GM12878 (cell line): ENCODE results near the gene TDRKH. TPM values are rescaled to one million over a fixed set of nuclear protein-coding genes. Genes with fewer than 3 reads are reported as not detected.

Experiments used
- ATAC-seq: fragments of 200-7000 bp; cut with Tn5 transposase; 3 replicates; pipeline ENCODE4 v1.9.1; 2020; ENCODE audit warnings: mild to moderate bottlenecking, moderate library complexity
- BruUV-seq: library from RNA; stranded (reverse); fragments of 400-500 nt; replicated peaks from 2 replicates; lab custom pipeline; 2021; lab: Mats Ljungman, UMichigan
- CTCF ChIA-PET: fragments of 300-600 bp; sonication (Branson Sonifier 250); formaldehyde crosslinking; extraction: SDS; loops from one replicate; lab custom pipeline; 2021; ENCODE audit warnings: inconsistent platforms; lab: Yijun Ruan, JAX
- POLR2A ChIA-PET: fragments of 350-600 bp; formaldehyde crosslinking; extraction: SDS; loops from one replicate; lab custom pipeline; 2021; ENCODE audit warnings: inconsistent platforms; lab: Charles Lee
- RAD21 ChIA-PET: fragments of 300-600 bp; sonication (Branson Sonifier 250); formaldehyde crosslinking; loops from one replicate; lab custom pipeline; 2023; ENCODE audit warnings: antibody characterized with exemption; ENCODE audit not compliant: unreplicated experiment; lab: Charles Lee
- SMC1A ChIA-PET: fragments of 300-600 bp; sonication (Branson Sonifier 250); formaldehyde crosslinking; loops from one replicate; lab custom pipeline; 2023; ENCODE audit not compliant: unreplicated experiment, uncharacterized antibody; lab: Charles Lee
- DNase-seq: peaks from one replicate; pipeline ENCODE4 v3.0.0-alpha.2; 2011; ENCODE audit warnings: low read depth, low spot score
- FAIRE-seq: peaks from 3 replicates; lab custom pipeline; 2011; peaks lifted over from hg19 to GRCh38; lab: Jason Lieb, UNC
- H2AFZ ChIP-seq: 2 replicates; pipeline ENCODE4 v1.6.0; 2011; ENCODE audit warnings: low read depth, low read length, control low read depth; ENCODE audit not compliant: control insufficient read depth
- H3K27ac ChIP-seq: 2 replicates; pipeline ENCODE4 v1.5.1; 2011; ENCODE audit warnings: control low read depth; ENCODE audit not compliant: control insufficient read depth, insufficient read depth
- H3K27me3 ChIP-seq, 2 experiments: replicated peaks in 1 of 2; 2 replicates each; pipeline versions ENCODE4 v1.6.0 to v1.6.1; 2011; ENCODE audit warnings: low read length in 1 of 2; ENCODE audit not compliant: control insufficient read depth in 2 of 2, insufficient read depth in 2 of 2
- H3K36me3 ChIP-seq, 2 experiments: 2 replicates each; pipeline ENCODE4 v1.5.1; 2011; ENCODE audit warnings: low read length in 1 of 2; ENCODE audit not compliant: control insufficient read depth in 2 of 2, insufficient read depth in 2 of 2
- H3K4me1 ChIP-seq: 2 replicates; pipeline ENCODE4 v1.6.1; 2011; ENCODE audit warnings: mild to moderate bottlenecking, low read length, moderate library complexity, mixed read lengths; ENCODE audit not compliant: control insufficient read depth, insufficient read depth
- H3K4me2 ChIP-seq: 2 replicates; pipeline ENCODE4 v1.6.0; 2011; ENCODE audit warnings: control low read depth; ENCODE audit not compliant: control insufficient read depth, insufficient read depth
- H3K4me3 ChIP-seq: fragments of 200-600 bp; sonication (generic); 2 replicates; pipeline ENCODE4 v1.5.1; 2016
- H3K79me2 ChIP-seq: 2 replicates; pipeline ENCODE4 v1.6.0; 2011; ENCODE audit warnings: low read length; ENCODE audit not compliant: control insufficient read depth, insufficient read depth
- H3K9ac ChIP-seq: 2 replicates; pipeline ENCODE4 v1.8.0; 2011; ENCODE audit warnings: low read length, control low read depth, mixed read lengths; ENCODE audit not compliant: control insufficient read depth, insufficient read depth
- H3K9me3 ChIP-seq: replicated peaks from 3 replicates; pipeline ENCODE4 v1.5.1; 2011; ENCODE audit warnings: mild to moderate bottlenecking, low read length; ENCODE audit not compliant: control insufficient read depth, insufficient read depth
- H4K20me1 ChIP-seq: 2 replicates; pipeline ENCODE4 v1.6.0; 2011; ENCODE audit not compliant: control insufficient read depth, insufficient read depth
- ETV6 ChIP-seq, 2 experiments: fragments of 450-650 bp in 1 of 2; IDR thresholded peaks in 1 of 2; conservative IDR thresholded peaks in 1 of 2; 2 replicates each; pipeline ENCODE4 v1.6.1; 2014; ENCODE audit warnings: antibody characterized with exemption in 1 of 2, borderline replicate concordance in 1 of 2, low read depth in 1 of 2, mild to moderate bottlenecking in 1 of 2, moderate library complexity in 1 of 2
- NR2F1 ChIP-seq: fragments of 450-650 bp; conservative IDR thresholded peaks from 2 replicates; pipeline ENCODE4 v1.6.1; 2017; ENCODE audit warnings: mild to moderate bottlenecking
- RBBP5 ChIP-seq: fragments of 200-600 bp; sonication (generic); conservative IDR thresholded peaks from 2 replicates; pipeline ENCODE4 v1.6.1; 2016
- ZZZ3 ChIP-seq: IDR thresholded peaks from 2 replicates; pipeline ENCODE4 v1.6.1; 2011; ENCODE audit warnings: low read depth; ENCODE audit not compliant: control insufficient read depth, insufficient read length
- WGBS: methylation state at CpG from one replicate; pipeline ENCODE4 v1.1.6; 2016; ENCODE audit warnings: low lambda C conversion rate; ENCODE audit not compliant: insufficient replicate concordance, insufficient coverage; ENCODE audit errors: missing lambda C conversion rate; 5-methylcytosine and 5-hydroxymethylcytosine counted together
- in situ Hi-C: fragments of 300-500 bp; cut with MboI; formaldehyde crosslinking; loops from 9 replicates; pipeline ENCODE4 v1.14.3; 2018; ENCODE audit warnings: mixed read lengths
- intact Hi-C: fragments of 100-400 bp; cut with micrococcal nuclease; formaldehyde crosslinking; loops from one replicate; pipeline ENCODE4 v1.14.2; 2022; ENCODE audit not compliant: unreplicated experiment
- polyA plus RNA-seq, 11 experiments: library from polyadenylated mRNA; depleted of rRNA in 4 of 11; unstranded in 6 of 11; stranded (reverse) in 5 of 11; fragments of >200 nt; fragmentation: Nextera tagmentation in 4 of 11; fragmentation: Illumina TruSeq in 1 of 11; extraction: Ambion mirVana in 4 of 11; extraction: Trizol in 1 of 11; gene quantifications; 1 replicate in 1 of 11; 2 replicates in 10 of 11; pipeline versions ENCODE4 v1.2.1 to v1.2.3, GENCODE V29; 2011 to 2016; ENCODE audit warnings: inconsistent platforms in 2 of 11, missing spikeins in 2 of 11, low read depth in 1 of 11
- total RNA-seq, 4 experiments: library from RNA; depleted of rRNA in 3 of 4; stranded (reverse); fragments of >200 nt in 3 of 4; fragmentation: Illumina TruSeq in 1 of 4; extraction: Trizol in 1 of 4; gene quantifications; 2 replicates each; pipeline versions ENCODE4 v1.2.1 to v1.2.3, GENCODE V29; 2013 to 2021
- TF ChIP-seq, protein P1 (sequence below): fragments of 450-650 bp; IDR thresholded peaks from 2 replicates; pipeline ENCODE4 v1.6.1; 2014; ENCODE audit warnings: mild to moderate bottlenecking
- TF ChIP-seq, protein P2 (sequence below): fragments of 450-650 bp; IDR thresholded peaks from 2 replicates; pipeline ENCODE4 v1.6.1; 2017; ENCODE audit warnings: antibody characterized with exemption, mild to moderate bottlenecking, moderate library complexity
- TF ChIP-seq, protein P3 (sequence below): fragments of 450-650 bp; IDR thresholded peaks from 2 replicates; pipeline ENCODE4 v1.6.1; 2017; ENCODE audit warnings: mild to moderate bottlenecking, low read depth, inconsistent platforms; ENCODE audit not compliant: poor library complexity, severe bottlenecking

The TDRKH gene
- total and polyA plus RNA-seq, 10 of the 15 experiments (the other 5 are each of a cell fraction or from before 2014, with no cell fraction given): 1.3 to 8.4 (median 2.9) TPM

DNA sequence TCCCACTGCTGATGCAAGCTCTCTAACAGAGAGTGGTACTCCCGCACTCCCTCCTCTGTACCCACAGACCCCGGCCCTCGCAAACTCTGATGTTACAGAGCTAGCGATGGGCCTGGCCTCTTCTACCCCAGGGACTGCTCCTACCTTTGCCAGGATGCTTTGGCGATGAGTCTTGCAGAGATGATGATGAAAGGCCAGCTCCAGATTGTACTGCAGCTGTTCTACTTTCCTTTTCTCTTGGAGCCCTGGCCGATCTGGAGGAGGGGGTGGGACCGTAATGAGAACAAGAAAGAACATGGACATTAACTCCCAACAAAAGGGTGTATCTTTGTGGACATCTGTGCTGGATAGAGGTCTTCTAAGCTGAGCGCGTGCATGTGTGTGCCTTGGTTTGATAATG lies 20.9 kb upstream of the TDRKH start:
- SMC1A ChIA-PET: interaction anchor here (1.1 kb wide), 1 partner anchor 22 kb away, joined by 3 read pairs; no protein-coding TSS in a partner anchor
- FAIRE-seq (no peak), DNase-seq (no peak), ATAC-seq (no peak)
- Histone ChIP-seq H3K4me3 (no peak overlapping the region), H4K20me1 (no peaks in the 10 kb centered on the region), H3K79me2 (no peaks in the 10 kb centered on the region), H3K9ac (no peak overlapping the region), H2AFZ (no peak overlapping the region), H3K4me2 (no peak overlapping the region), H3K4me1 (no peaks in the 10 kb centered on the region), H3K27ac (no peak overlapping the region), H3K27me3 (peaks cover 0 to 4% of the 10 kb centered on the region in 2 experiments; a peak in 3 of 4 replicates), H3K36me3 (no peaks in the 10 kb centered on the region), H3K9me3 (no peaks in the 10 kb centered on the region)
- intact Hi-C loops: no loop called here
- BruUV-seq: no TSS peak
- POLR2A ChIA-PET: interaction anchor here (1.3 to 1.4 kb wide), 2 partner anchors 9 to 11 kb away, joined by 3 to 4 read pairs; no protein-coding TSS in a partner anchor
- CTCF ChIA-PET: interaction anchor here (0.6 kb wide), 1 partner anchor 469 kb away, joined by 3 read pairs; no protein-coding TSS in a partner anchor
- 70% methylated on average over 9 of the region's 9 CpGs for WGBS
- TF ChIP-seq NR2F1 (no peak), ZZZ3 (no peak), RBBP5 (no peak)
- RAD21 ChIA-PET: no interaction called here
- in situ Hi-C loops: no loop called here

DNA sequence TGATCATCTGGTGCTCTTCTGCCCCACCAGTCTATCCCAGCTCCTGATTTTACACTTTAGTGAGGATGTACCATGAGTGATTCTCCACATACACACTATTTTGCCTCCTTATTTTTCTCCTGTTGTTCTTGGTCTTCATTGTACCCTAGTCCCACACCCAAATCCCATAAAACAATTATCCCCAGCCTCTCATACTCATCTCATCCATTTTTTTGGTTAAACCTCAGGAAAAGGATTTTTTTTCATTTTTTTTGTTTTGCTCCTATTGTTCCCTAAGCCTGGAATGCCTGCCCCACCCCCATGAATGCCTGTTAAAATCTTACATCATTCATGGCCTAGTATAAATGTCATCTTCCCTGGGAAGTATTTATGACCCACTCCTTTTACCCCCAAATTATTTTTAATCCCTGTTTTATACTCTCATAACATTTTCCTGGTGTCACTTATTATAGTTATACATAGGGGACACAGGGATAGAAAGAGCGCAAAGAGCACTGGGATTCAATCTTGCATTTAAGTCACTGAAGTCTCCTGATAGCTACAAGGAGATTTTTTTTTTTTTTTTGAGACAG lies 19.8 kb upstream of the TDRKH start:
- Histone ChIP-seq H2AFZ (no peak overlapping the region), H3K9ac (no peak overlapping the region), H3K27me3 (peaks cover 0 to 3% of the 10 kb centered on the region in 2 experiments; a peak in 2 of 4 replicates), H3K36me3 (no peaks in the 10 kb centered on the region), H3K4me1 (no peaks in the 10 kb centered on the region), H3K9me3 (no peaks in the 10 kb centered on the region), H3K4me3 (no peak overlapping the region), H4K20me1 (no peaks in the 10 kb centered on the region), H3K79me2 (no peaks in the 10 kb centered on the region), H3K4me2 (no peak overlapping the region), H3K27ac (no peak overlapping the region)
- ChIA-PET CTCF (no interaction called here), SMC1A (no interaction called here), RAD21 (no interaction called here), POLR2A (interaction anchor here (1.4 kb wide), 1 partner anchor 12 kb away, joined by 4 read pairs; no protein-coding TSS in a partner anchor)
- FAIRE-seq (no peak), ATAC-seq (no peak), DNase-seq (no peak)
- intact Hi-C loops (no loop called here), in situ Hi-C loops (no loop called here)
- no TSS peak for BruUV-seq
- 100% methylated on average over 1 of the region's 1 CpG for WGBS
- TF ChIP-seq, protein P1, sequence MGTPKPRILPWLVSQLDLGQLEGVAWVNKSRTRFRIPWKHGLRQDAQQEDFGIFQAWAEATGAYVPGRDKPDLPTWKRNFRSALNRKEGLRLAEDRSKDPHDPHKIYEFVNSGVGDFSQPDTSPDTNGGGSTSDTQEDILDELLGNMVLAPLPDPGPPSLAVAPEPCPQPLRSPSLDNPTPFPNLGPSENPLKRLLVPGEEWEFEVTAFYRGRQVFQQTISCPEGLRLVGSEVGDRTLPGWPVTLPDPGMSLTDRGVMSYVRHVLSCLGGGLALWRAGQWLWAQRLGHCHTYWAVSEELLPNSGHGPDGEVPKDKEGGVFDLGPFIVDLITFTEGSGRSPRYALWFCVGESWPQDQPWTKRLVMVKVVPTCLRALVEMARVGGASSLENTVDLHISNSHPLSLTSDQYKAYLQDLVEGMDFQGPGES: no peak
- TF ChIP-seq, protein P2, sequence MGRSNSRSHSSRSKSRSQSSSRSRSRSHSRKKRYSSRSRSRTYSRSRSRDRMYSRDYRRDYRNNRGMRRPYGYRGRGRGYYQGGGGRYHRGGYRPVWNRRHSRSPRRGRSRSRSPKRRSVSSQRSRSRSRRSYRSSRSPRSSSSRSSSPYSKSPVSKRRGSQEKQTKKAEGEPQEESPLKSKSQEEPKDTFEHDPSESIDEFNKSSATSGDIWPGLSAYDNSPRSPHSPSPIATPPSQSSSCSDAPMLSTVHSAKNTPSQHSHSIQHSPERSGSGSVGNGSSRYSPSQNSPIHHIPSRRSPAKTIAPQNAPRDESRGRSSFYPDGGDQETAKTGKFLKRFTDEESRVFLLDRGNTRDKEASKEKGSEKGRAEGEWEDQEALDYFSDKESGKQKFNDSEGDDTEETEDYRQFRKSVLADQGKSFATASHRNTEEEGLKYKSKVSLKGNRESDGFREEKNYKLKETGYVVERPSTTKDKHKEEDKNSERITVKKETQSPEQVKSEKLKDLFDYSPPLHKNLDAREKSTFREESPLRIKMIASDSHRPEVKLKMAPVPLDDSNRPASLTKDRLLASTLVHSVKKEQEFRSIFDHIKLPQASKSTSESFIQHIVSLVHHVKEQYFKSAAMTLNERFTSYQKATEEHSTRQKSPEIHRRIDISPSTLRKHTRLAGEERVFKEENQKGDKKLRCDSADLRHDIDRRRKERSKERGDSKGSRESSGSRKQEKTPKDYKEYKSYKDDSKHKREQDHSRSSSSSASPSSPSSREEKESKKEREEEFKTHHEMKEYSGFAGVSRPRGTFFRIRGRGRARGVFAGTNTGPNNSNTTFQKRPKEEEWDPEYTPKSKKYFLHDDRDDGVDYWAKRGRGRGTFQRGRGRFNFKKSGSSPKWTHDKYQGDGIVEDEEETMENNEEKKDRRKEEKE: no peak
- TF ChIP-seq ETV6 (conservative IDR thresholded peaks at IDR 0.05 in 1 of 2, IDR thresholded peaks at IDR 0.05 in 1 of 2; ENCODE audit: borderline replicate concordance in 1 of 2, low read depth in 1 of 2): no peak
- TF ChIP-seq, protein P3, sequence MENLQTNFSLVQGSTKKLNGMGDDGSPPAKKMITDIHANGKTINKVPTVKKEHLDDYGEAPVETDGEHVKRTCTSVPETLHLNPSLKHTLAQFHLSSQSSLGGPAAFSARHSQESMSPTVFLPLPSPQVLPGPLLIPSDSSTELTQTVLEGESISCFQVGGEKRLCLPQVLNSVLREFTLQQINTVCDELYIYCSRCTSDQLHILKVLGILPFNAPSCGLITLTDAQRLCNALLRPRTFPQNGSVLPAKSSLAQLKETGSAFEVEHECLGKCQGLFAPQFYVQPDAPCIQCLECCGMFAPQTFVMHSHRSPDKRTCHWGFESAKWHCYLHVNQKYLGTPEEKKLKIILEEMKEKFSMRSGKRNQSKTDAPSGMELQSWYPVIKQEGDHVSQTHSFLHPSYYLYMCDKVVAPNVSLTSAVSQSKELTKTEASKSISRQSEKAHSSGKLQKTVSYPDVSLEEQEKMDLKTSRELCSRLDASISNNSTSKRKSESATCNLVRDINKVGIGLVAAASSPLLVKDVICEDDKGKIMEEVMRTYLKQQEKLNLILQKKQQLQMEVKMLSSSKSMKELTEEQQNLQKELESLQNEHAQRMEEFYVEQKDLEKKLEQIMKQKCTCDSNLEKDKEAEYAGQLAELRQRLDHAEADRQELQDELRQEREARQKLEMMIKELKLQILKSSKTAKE: no peak
